Mucosa of rectum (tissue), 2 donors: ENCODE data around the gene TPST1.
"Not testable (repeated sequence)": the region's sequence is repeated elsewhere in the genome, so short reads cannot be mapped to it uniquely, and the experiment has no call there.

Experiments used
- H3K27ac ChIP-seq, 2 donors: one replicate each; pipeline ENCODE4 v1.7.0; 2013; ENCODE audit warnings: inconsistent platforms in 2 of 2, low read depth in 2 of 2, low read length in 2 of 2
- H3K27me3 ChIP-seq, 2 donors: one replicate each; pipeline ENCODE4 v1.7.0; 2013; ENCODE audit warnings: low read length in 2 of 2; ENCODE audit not compliant: control insufficient read depth in 2 of 2, insufficient read depth in 2 of 2
- H3K36me3 ChIP-seq, 2 donors: one replicate each; pipeline ENCODE4 v1.7.0; 2013; ENCODE audit warnings: low read length in 2 of 2; ENCODE audit not compliant: control insufficient read depth in 2 of 2, insufficient read depth in 2 of 2
- H3K4me1 ChIP-seq, 2 donors: one replicate each; pipeline ENCODE4 v1.7.0; 2013; ENCODE audit warnings: low read length in 2 of 2, mild to moderate bottlenecking in 1 of 2; ENCODE audit not compliant: control insufficient read depth in 2 of 2, insufficient read depth in 2 of 2
- H3K4me3 ChIP-seq, 2 donors: one replicate each; pipeline ENCODE4 v1.7.0; 2013; ENCODE audit warnings: low read length in 2 of 2
- H3K9ac ChIP-seq, 2 donors: one replicate each; pipeline ENCODE4 v1.7.0; 2013; ENCODE audit warnings: low read length in 2 of 2, low read depth in 1 of 2, mild to moderate bottlenecking in 1 of 2
- H3K9me3 ChIP-seq, 2 donors: one replicate each; pipeline ENCODE4 v1.7.0; 2013; ENCODE audit warnings: low read length in 2 of 2; ENCODE audit not compliant: control insufficient read depth in 2 of 2
- donor health status: healthy.
- donor health status: Normal muscosa, but diverticular disease.

Gene TPST1

DNA sequence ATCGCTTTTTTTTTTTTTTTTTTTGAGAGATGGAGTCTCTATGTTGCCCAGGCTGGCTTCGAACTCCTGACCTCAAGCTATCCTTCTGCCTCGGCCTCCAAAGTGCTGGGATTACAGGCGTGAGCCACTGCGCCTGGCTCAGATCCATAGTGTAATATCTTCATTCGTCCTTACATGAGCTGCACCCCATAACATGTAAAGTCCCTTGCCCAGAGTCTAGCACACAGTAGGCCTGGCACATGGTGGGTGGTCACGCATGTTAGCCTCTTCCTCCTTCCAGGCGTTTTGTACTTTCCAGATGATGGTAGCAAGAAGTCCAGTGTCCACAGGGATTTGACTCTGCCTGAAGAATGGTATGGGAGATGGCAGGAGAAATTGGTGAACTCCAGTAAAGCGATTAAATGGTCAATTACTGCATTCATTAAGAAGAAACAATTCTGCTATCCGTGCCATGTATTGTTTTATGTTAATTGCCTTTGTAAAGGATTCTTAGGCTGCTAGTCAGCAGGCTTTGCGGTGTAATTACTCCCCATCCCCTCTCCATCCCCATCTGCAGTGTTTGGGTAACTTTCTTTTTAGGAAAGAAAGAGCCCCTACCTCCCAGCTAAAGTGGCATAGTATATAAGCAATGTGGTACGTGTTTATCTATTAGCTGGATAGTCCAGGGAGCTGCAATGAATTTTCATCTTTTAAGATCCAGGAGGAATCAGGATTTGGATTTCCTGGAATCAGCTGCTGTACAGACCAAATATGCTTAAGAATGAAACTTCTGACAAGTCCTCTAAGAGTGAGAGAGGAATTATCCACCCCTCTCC is 1.2 kb downstream of the TPST1 start:
- H3K27me3 ChIP-seq, result peaks cover 0 to 4% of the 10 kb centered on the region in 2 donors
- peak overlapping the region in 1 of 2 donors; percentile 11 for H3K27ac ChIP-seq
- H3K9ac ChIP-seq, result peak overlapping the region in 1 of 2 donors; percentile 83
- no peaks in the 10 kb centered on the region for H3K9me3 ChIP-seq
- H3K4me3 ChIP-seq, result peak overlapping the region; percentile 78 to 87
- peaks cover 3 to 6% of the 10 kb centered on the region in 2 donors for H3K4me1 ChIP-seq
- H3K36me3 ChIP-seq, result no peaks in the 10 kb centered on the region

DNA sequence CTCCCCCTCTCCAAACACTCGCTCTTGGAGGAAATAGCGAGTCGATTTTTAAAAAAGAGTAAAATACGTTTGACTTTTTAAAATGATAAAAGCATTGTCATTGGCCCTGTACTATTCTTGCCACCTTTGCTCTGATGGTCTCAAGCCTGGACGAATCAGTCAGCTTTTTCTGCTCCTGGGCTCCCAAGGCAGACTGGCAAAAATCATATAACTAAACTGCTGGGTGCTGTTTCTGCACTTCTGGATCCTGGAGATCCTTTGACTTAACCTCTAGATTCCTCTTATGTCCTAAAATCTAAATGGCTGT is 1.8 kb downstream of the TPST1 start:
- H3K4me1 ChIP-seq, result peaks cover 3 to 6% of the 10 kb centered on the region in 2 donors
- no peaks in the 10 kb centered on the region for H3K36me3 ChIP-seq
- H3K4me3 ChIP-seq, result peak overlapping the region in 1 of 2 donors; percentile 78
- peaks cover 0 to 4% of the 10 kb centered on the region in 2 donors for H3K27me3 ChIP-seq
- no peak overlapping the region for H3K9ac ChIP-seq
- no peaks in the 10 kb centered on the region for H3K9me3 ChIP-seq
- H3K27ac ChIP-seq, result no peak overlapping the region

DNA sequence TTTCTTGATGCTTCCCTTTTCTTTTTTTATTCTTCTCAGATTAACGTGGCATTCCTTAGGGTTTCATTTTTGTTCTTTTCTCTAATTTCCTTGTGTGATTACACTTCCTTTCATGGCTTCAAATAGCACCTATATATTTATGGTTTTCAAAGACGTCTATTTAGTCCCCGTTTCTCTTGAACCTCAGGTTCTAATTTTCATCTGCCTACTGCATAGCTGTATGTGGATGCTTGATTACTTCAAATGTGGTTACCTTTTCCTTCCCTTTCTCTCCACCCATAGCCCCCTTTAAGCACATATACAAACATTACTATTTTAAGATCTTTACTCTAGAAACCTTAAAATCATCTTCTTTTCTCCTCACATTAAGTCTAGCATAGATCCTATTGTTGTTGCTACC is 2.4 kb downstream of the TPST1 start:
- Histone ChIP-seq H3K27ac (no peak overlapping the region), H3K9ac (no peak overlapping the region), H3K36me3 (no peaks in the 10 kb centered on the region), H3K4me3 (no peak overlapping the region), H3K9me3 (no peaks in the 10 kb centered on the region), H3K27me3 (peaks cover 0 to 4% of the 10 kb centered on the region in 2 donors), H3K4me1 (peaks cover 3 to 6% of the 10 kb centered on the region in 2 donors)

DNA sequence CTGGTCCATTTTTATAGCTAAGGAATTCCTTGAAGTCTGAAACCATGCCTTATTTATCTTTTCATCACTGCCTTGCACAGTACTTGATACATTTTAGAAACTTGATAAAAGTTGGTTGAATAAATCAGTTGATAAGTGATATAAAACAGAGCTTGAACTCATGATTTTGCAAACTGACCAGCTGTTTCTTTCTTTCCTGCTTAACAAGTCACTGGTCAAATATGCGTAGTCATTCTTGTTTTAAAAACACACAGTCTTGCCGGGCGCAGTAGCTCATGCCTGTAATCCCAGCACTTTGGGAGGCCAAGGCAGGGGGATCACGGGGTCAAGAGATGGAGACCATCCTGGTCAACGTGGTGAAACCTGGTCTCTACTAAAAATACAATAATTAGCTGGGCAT is 6.3 kb downstream of the TPST1 start:
- no peak overlapping the region for H3K9ac ChIP-seq
- H3K4me1 ChIP-seq, result no peaks in the 10 kb centered on the region
- H3K27ac ChIP-seq, result no peak overlapping the region
- H3K4me3 ChIP-seq, result no peak overlapping the region
- H3K9me3 ChIP-seq, result no peaks in the 10 kb centered on the region
- H3K36me3 ChIP-seq, result no peaks in the 10 kb centered on the region
- H3K27me3 ChIP-seq, result peaks cover 0 to 2% of the 10 kb centered on the region in 2 donors

DNA sequence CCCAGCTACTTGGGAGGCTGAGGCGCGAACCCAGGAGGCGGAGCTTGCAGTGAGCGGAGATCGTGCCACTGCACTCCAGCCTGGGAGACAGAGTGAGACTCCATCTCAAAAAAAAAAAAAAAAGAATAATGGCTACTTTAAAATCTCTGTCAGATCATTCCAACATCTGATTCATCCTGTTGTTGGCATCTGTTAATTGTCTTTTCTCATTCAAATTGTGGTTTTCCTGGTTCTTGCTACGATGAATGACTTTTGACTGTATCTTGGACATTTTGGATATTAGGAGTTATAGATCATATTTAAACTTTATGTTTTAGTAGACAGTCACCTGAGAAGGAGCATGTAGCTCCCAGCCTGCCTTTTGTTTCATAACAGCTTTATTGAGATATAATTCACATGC is 8.5 kb downstream of the TPST1 start:
- H3K9ac ChIP-seq, result no peak overlapping the region
- H3K4me3 ChIP-seq, result no peak overlapping the region
- no peaks in the 10 kb centered on the region for H3K9me3 ChIP-seq
- H3K27me3 ChIP-seq, result no peaks in the 10 kb centered on the region
- no peaks in the 10 kb centered on the region for H3K36me3 ChIP-seq
- no peaks in the 10 kb centered on the region for H3K4me1 ChIP-seq
- no peak overlapping the region for H3K27ac ChIP-seq

DNA sequence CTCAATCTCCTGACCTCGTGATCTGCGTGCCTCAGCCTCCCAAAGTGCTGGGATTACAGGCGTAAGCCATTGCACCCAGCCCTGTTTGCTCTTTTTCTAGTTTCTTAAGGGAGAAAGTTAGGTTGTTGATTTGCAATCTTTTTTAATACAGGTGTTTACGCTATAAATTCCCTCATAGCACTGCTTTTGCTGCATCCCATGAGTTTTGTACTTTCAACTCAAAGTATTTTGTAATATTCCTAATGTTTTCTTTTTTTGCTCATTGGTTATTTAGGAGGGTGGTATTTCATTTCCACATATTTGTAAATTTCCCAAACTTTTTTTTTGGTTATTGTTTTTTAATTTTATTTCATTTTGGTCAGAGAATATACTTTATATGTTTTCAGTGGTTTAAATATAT is 11.6 kb downstream of the TPST1 start:
- Histone ChIP-seq H3K4me3 (no peak overlapping the region), H3K27ac (no peak overlapping the region), H3K36me3 (no peaks in the 10 kb centered on the region), H3K27me3 (no peaks in the 10 kb centered on the region), H3K9me3 (no peaks in the 10 kb centered on the region), H3K9ac (no peak overlapping the region), H3K4me1 (no peaks in the 10 kb centered on the region)

DNA sequence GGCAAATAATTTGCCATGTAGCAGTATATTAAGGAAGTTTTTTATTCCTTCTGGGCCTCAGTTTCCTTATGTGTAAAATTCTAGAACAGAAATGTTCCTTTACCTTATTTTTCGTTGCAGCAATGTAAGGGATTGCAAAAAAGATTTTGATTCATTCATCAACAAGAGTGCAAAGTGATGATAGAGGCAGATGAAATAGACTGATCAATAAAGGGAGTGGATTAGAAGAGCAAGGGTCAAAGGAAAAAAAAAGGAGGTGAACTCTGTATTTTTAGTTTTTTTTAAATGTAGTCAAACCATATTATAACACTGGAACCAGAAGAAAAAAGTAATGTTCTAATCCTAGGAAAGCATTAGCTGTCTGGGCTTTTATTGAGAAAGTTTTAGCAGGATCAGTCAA is 14.7 kb downstream of the TPST1 start:
- Histone ChIP-seq H3K9ac (no peak overlapping the region), H3K4me3 (no peak overlapping the region), H3K9me3 (no peaks in the 10 kb centered on the region), H3K27me3 (no peaks in the 10 kb centered on the region), H3K27ac (no peak overlapping the region), H3K36me3 (no peaks in the 10 kb centered on the region), H3K4me1 (no peaks in the 10 kb centered on the region)

DNA sequence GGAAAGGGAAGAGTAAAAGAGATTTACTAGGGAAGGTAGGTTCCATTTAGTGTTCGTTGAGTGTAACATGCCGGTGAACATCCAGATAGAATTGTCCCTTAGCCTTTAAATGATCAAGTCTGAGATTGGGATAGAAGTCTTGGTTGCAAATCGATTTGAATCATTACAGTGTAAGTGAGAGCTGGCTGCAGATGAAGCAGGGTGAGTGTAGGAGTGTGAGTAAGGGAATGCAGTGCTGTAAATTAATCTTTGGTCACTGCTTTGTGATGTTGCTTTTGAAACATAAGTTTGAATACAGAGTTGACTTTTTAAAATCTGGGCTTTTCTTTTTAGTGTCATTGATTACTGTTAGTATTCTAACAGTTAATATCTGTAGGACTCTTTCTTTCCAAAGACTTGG is 16.3 kb downstream of the TPST1 start:
- H3K4me1 ChIP-seq, result no peaks in the 10 kb centered on the region
- no peak overlapping the region for H3K4me3 ChIP-seq
- no peak overlapping the region for H3K9ac ChIP-seq
- H3K27ac ChIP-seq, result no peak overlapping the region
- H3K36me3 ChIP-seq, result no peaks in the 10 kb centered on the region
- no peaks in the 10 kb centered on the region for H3K9me3 ChIP-seq
- H3K27me3 ChIP-seq, result no peaks in the 10 kb centered on the region

DNA sequence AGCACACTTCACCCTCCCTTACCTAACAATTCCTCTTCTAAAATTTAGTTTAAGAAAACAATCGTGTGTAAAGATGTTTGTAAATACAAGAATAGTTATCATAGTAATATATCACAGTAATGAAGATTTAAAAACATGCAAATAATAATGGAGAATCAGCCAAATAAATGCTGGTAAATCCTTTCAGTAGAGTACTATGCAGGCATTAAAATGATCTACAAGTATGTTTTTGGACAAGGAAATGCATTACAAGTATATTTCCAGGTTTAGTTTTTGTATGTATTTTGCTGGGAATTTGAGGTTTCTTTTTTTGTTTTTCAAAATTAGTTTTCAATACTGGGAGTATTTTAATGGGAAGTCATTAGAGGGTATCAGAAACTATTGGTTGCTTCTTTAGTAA is 22.7 kb downstream of the TPST1 start:
- Histone ChIP-seq H3K36me3 (no peaks in the 10 kb centered on the region), H3K9ac (no peak overlapping the region), H3K4me1 (no peaks in the 10 kb centered on the region), H3K27me3 (no peaks in the 10 kb centered on the region), H3K9me3 (no peaks in the 10 kb centered on the region), H3K27ac (no peak overlapping the region), H3K4me3 (no peak overlapping the region)

DNA sequence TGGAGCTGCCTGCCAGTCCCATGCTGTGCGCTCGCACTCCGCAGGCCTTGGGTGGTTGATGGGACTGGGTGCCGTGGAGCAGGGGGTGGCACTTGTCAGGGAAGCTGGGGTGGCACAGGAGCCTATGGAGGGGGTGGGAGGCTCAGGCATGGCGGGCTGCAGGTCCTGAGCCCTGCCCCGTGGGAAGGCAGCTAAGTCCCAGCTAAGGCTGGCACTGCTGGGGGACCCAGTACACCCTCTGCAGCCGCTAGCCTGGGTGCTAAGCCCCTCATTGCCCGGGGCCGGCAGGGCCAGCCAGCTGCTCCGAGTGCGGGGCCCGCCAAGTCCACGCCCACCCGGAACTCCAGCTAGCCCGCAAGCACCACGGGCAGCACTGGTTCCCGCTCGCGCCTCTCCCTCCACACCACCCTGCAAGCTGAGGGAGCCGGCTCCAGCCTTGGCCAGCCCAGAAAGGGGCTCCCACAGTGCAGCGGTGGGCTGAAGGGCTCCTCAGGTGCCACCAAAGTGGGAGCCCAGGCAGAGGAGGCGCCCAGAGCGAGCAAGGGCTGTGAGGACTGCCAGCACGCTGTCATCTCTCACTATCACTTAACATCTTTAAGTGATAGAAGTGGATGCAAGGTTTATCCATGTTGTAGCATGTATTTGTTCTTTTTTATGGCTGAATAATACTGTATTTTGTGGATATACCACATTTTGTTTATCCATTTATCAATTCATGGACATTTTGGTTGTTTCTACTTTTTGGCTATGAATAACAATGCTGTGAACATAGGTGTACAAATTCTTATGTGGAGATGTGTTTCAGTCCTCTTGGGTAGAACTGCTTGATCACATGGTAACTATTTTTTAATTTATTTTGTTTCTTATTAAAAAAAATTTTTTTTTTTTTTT is 26.4 kb downstream of the TPST1 start:
- H3K4me1 ChIP-seq, H3K27ac ChIP-seq, H3K27me3 ChIP-seq, H3K9ac ChIP-seq, H3K36me3 ChIP-seq, H3K9me3 ChIP-seq, H3K4me3 ChIP-seq: not testable (repeated sequence)
